Endothelial cell of umbilical vein (primary cell): ENCODE results near the gene VPS11. TPM values are rescaled to one million over a fixed set of nuclear protein-coding genes. Genes with fewer than 3 reads are reported as not detected.

Experiments used
- BruUV-seq: library from RNA; stranded (reverse); fragments of 400-500 nt; replicated peaks from 2 replicates; lab custom pipeline; 2021; lab: Mats Ljungman, UMichigan
- CTCF ChIA-PET: fragments of 300-600, 350-600 bp; sonication (Branson Sonifier 250); formaldehyde crosslinking; loops from one replicate; lab custom pipeline; 2021; ENCODE audit warnings: antibody characterized with exemption, inconsistent platforms; lab: Charles Lee
- POLR2A ChIA-PET: fragments of 300-600, 350-600 bp; sonication (Branson Sonifier 250); formaldehyde crosslinking; loops from one replicate; lab custom pipeline; 2021; ENCODE audit warnings: antibody characterized with exemption, inconsistent platforms; lab: Charles Lee
- DNase-seq: peaks from one replicate; pipeline ENCODE4 v3.0.0-alpha.2; 2011; ENCODE audit warnings: low read depth, low spot score
- FAIRE-seq: peaks from 2 replicates; lab custom pipeline; 2011; peaks lifted over from hg19 to GRCh38; lab: Jason Lieb, UNC
- H2AFZ ChIP-seq: 2 replicates; pipeline ENCODE4 v1.6.0; 2012; ENCODE audit warnings: low read depth, low read length, control low read depth, inconsistent platforms
- H3K27ac ChIP-seq: 2 replicates; pipeline ENCODE4 v1.5.1; 2011; ENCODE audit warnings: low read depth, mild to moderate bottlenecking, control low read depth, low read length, moderate library complexity; ENCODE audit not compliant: insufficient read depth
- H3K27me3 ChIP-seq, 2 experiments: 2 replicates each; pipeline versions ENCODE4 v1.6.0 to v1.6.1; 2011; ENCODE audit warnings: low read length in 2 of 2, mixed read lengths in 1 of 2; ENCODE audit not compliant: control insufficient read depth in 2 of 2, insufficient read depth in 2 of 2
- H3K36me3 ChIP-seq, 2 experiments: 2 replicates in 1 of 2; 3 replicates in 1 of 2; pipeline ENCODE4 v1.5.1; 2011; ENCODE audit warnings: low read length in 2 of 2, mild to moderate bottlenecking in 1 of 2, moderate library complexity in 1 of 2; ENCODE audit not compliant: control insufficient read depth in 2 of 2, insufficient read depth in 2 of 2; ENCODE audit errors: extremely low read depth in 1 of 2
- H3K4me1 ChIP-seq: 3 replicates; pipeline ENCODE4 v1.5.1; 2011; ENCODE audit warnings: mild to moderate bottlenecking, low read length; ENCODE audit not compliant: control insufficient read depth, insufficient read depth; ENCODE audit errors: extremely low read depth
- H3K4me2 ChIP-seq: 2 replicates; pipeline ENCODE4 v1.6.1; 2011; ENCODE audit warnings: low read length, control low read depth, mixed read lengths; ENCODE audit not compliant: insufficient read depth
- H3K4me3 ChIP-seq, 3 experiments: fragments of 200-600 bp in 1 of 3; sonication (generic), shearing (Covaris generic) in 1 of 3; replicated peaks in 1 of 3; 2 replicates each; pipeline ENCODE4 v1.5.1; 2011 to 2016; ENCODE audit warnings: control low read depth in 3 of 3, low read length in 3 of 3, mild to moderate bottlenecking in 2 of 3, inconsistent platforms in 1 of 3, low read depth in 1 of 3, moderate library complexity in 1 of 3; ENCODE audit not compliant: insufficient read depth in 1 of 3
- H3K79me2 ChIP-seq: 2 replicates; pipeline ENCODE4 v1.6.0; 2012; ENCODE audit warnings: low read length, inconsistent platforms; ENCODE audit not compliant: control insufficient read depth, insufficient read depth
- H3K9ac ChIP-seq: replicated peaks from 2 replicates; pipeline ENCODE3; 2011; ENCODE audit warnings: low read length, control low read depth; ENCODE audit not compliant: insufficient read depth; ENCODE audit errors: extremely low read depth
- H3K9me1 ChIP-seq: replicated peaks from 3 replicates; pipeline ENCODE4 v1.6.0; 2011; ENCODE audit warnings: mild to moderate bottlenecking, low read length; ENCODE audit not compliant: control insufficient read depth, insufficient read depth; ENCODE audit errors: extremely low read depth
- H3K9me3 ChIP-seq: replicated peaks from 2 replicates; pipeline ENCODE4 v1.5.1; 2012; ENCODE audit warnings: low read length, inconsistent platforms; ENCODE audit not compliant: control insufficient read depth, insufficient read depth
- H4K20me1 ChIP-seq: replicated peaks from 2 replicates; pipeline ENCODE3; 2011; ENCODE audit warnings: mild to moderate bottlenecking, low read length; ENCODE audit not compliant: control insufficient read depth, insufficient read depth; ENCODE audit errors: extremely low read depth
- CTCF ChIP-seq, 2 donors: IDR thresholded peaks; 1 replicate in 1 of 2; 2 replicates in 1 of 2; pipeline ENCODE4 v1.5.1; 2011; ENCODE audit warnings: low read length in 2 of 2, mild to moderate bottlenecking in 2 of 2, moderate library complexity in 2 of 2, control low read depth in 1 of 2, inconsistent platforms in 1 of 2, low read depth in 1 of 2; ENCODE audit not compliant: insufficient read depth in 1 of 2; ENCODE audit errors: extremely low read depth in 1 of 2
- EZH2 ChIP-seq: IDR thresholded peaks from 2 replicates; pipeline ENCODE4 v1.6.1; 2012; ENCODE audit warnings: borderline replicate concordance, low read depth, mild to moderate bottlenecking, moderate library complexity, low read length, inconsistent platforms; ENCODE audit not compliant: severe bottlenecking
- FOS ChIP-seq: IDR thresholded peaks from 2 replicates; pipeline ENCODE4 v1.6.1; 2011; ENCODE audit warnings: mild to moderate bottlenecking, low read length, moderate library complexity, borderline replicate concordance; ENCODE audit not compliant: insufficient read depth
- GATA2 ChIP-seq: IDR thresholded peaks from 2 replicates; pipeline ENCODE4 v1.7.0; 2011; ENCODE audit warnings: low read depth, mild to moderate bottlenecking, moderate library complexity, mixed read lengths, low read length; ENCODE audit not compliant: insufficient read length, insufficient read depth
- JUN ChIP-seq: IDR thresholded peaks from 2 replicates; pipeline ENCODE4 v1.6.1; 2011; ENCODE audit warnings: borderline replicate concordance, low read depth; ENCODE audit not compliant: insufficient read length, insufficient read depth
- MAX ChIP-seq: IDR thresholded peaks from 2 replicates; pipeline ENCODE4 v1.6.1; 2011; ENCODE audit not compliant: insufficient read depth, insufficient read length
- MYC ChIP-seq: IDR thresholded peaks from one replicate; pipeline ENCODE4 v1.6.1; 2011; ENCODE audit warnings: mild to moderate bottlenecking, low read depth, low read length
- POLR2A ChIP-seq: IDR thresholded peaks from 2 replicates; pipeline ENCODE4 v1.6.1; 2012; ENCODE audit warnings: low read depth, mild to moderate bottlenecking, control low read depth, low read length
- POLR2AphosphoS5 ChIP-seq: IDR thresholded peaks from 2 replicates; pipeline ENCODE4 v1.6.1; 2012; ENCODE audit warnings: low read depth, mild to moderate bottlenecking, control low read depth, low read length, moderate library complexity; ENCODE audit not compliant: insufficient read depth
- dilution Hi-C: fragments of 300-500 bp; cut with MboI; formaldehyde crosslinking; loops from one replicate; pipeline ENCODE4 v1.15.0; 2019; ENCODE audit warnings: low sequenced_read_pairs; ENCODE audit not compliant: extremely low pct_ligation_motif_present
- intact Hi-C: fragments of 100-400 bp; cut with micrococcal nuclease; formaldehyde crosslinking; loops from one replicate; pipeline ENCODE4 v1.10.0; 2022
- polyA plus RNA-seq, 4 experiments: library from polyadenylated mRNA; depleted of rRNA in 3 of 4; stranded (reverse) in 3 of 4; unstranded in 1 of 4; fragments of >200 nt; gene quantifications; 2 replicates each; pipeline versions ENCODE4 v1.2.1 to v1.2.3, GENCODE V29; 2011 to 2012; ENCODE audit warnings: missing spikeins in 1 of 4
- total RNA-seq: library from RNA; stranded (reverse); gene quantifications from 2 replicates; pipeline ENCODE4 v1.2.3, GENCODE V29; 2021

VPS11 gene
- total and polyA plus RNA-seq, 2 donors (not counting 3 experiments of a cell fraction or from before 2014, with no cell fraction given), result 26.4 to 31.0 TPM

- Histone ChIP-seq H3K9me3 (no peaks in the 10 kb centered on the region), H3K4me1 (no peaks in the 10 kb centered on the region), H2AFZ (no peak overlapping the region), H3K27me3 (no peaks in the 10 kb centered on the region), H3K79me2 (no peaks in the 10 kb centered on the region), H3K36me3 (peaks cover 22 to 70% of the 10 kb centered on the region in 2 experiments), H3K4me2 (no peak overlapping the region), H3K4me3 (no peak overlapping the region), H3K9me1 (no peaks in the 10 kb centered on the region), H3K9ac (no peak overlapping the region), H3K27ac (no peak overlapping the region), H4K20me1 (no peaks in the 10 kb centered on the region)
- DNase-seq (no peak), FAIRE-seq (no peak)
- intact Hi-C loops, result no loop called here
- ChIA-PET CTCF (no interaction called here), POLR2A (no interaction called here)
- TF ChIP-seq JUN, result no peak
- BruUV-seq, result no TSS peak
- dilution Hi-C loops, result no loop called here
Observed at GRCh38 chr11:119048644-119049043, 19.0 kb upstream of the VPS11 start.

GRCh38 chr11:119049081-119049480 is 18.5 kb upstream of the VPS11 start:
- Histone ChIP-seq H3K4me1 (no peaks in the 10 kb centered on the region), H2AFZ (no peak overlapping the region), H3K79me2 (no peaks in the 10 kb centered on the region), H3K27ac (no peak overlapping the region), H4K20me1 (no peaks in the 10 kb centered on the region), H3K4me2 (no peak overlapping the region), H3K36me3 (peaks cover 26 to 74% of the 10 kb centered on the region in 2 experiments), H3K27me3 (no peaks in the 10 kb centered on the region), H3K9me1 (no peaks in the 10 kb centered on the region), H3K9me3 (no peaks in the 10 kb centered on the region), H3K4me3 (no peak overlapping the region), H3K9ac (no peak overlapping the region)
- dilution Hi-C loops (no loop called here), intact Hi-C loops (no loop called here)
- BruUV-seq, result no TSS peak
- DNase-seq (no peak), FAIRE-seq (no peak)
- CTCF ChIA-PET, result interaction anchor here (0.8 kb wide), 1 partner anchor 258 kb away, joined by 3 read pairs; no protein-coding TSS in a partner anchor
- no peak for TF ChIP-seq FOS
- TF ChIP-seq POLR2A, result no peak
- no peak for TF ChIP-seq MYC
- TF ChIP-seq POLR2AphosphoS5, result no peak
- no peak for TF ChIP-seq MAX
- TF ChIP-seq GATA2, result no peak
- no peak for TF ChIP-seq EZH2
- TF ChIP-seq CTCF (IDR thresholded peaks at IDR 0.05; ENCODE audit: extremely low read depth in 1 of 2, insufficient read depth in 1 of 2, low read depth in 1 of 2, low read length in 2 of 2), result no peak
- POLR2A ChIA-PET, result no interaction called here
